ENCODE data around the gene SNUPN. TPM values are rescaled to one million over a fixed set of nuclear protein-coding genes. Genes with fewer than 3 reads are reported as not detected.

The SNUPN gene
- 19.2 and 23.4 TPM in 2 replicates for total RNA-seq (2014; rRNA removed; shearing (Covaris generic))

GRCh38 chr15:75625542-75626347 is at the start of gene SNUPN:
TSS of gene SNUPN (minus strand) at chr15:75625725. CDS start at chr15:75621051, 4,674 bp downstream.
- DNase-seq: peak; percentile 99
- no peaks in the 10 kb centered on the region; the same call in none of the 2 replicates for H3K36me3 ChIP-seq (replicated peaks; ENCODE audit: control insufficient read depth, insufficient read depth, low read length)
- H3K27me3 ChIP-seq (ENCODE audit: control insufficient read depth, insufficient read depth, low read length): no peaks in the 10 kb centered on the region
- peak within 1 kb of the TSS; percentile 89 for H3K4me3 ChIP-seq (ENCODE audit: insufficient read depth, low read depth, low read length)

- H3K27me3 ChIP-seq (ENCODE audit: control insufficient read depth, insufficient read depth, low read length): no peaks in the 10 kb centered on the region
- H3K4me3 ChIP-seq (ENCODE audit: insufficient read depth, low read depth, low read length): no peak overlapping the region
- no peak for DNase-seq
- H3K36me3 ChIP-seq (replicated peaks; ENCODE audit: control insufficient read depth, insufficient read depth, low read length): no peaks in the 10 kb centered on the region
Observed at GRCh38 chr15:75674366-75674765, 48.8 kb upstream of the SNUPN start.

- Histone ChIP-seq H3K4me3 (ENCODE audit: insufficient read depth, low read depth, low read length) (no peak overlapping the region), H3K27me3 (ENCODE audit: control insufficient read depth, insufficient read depth, low read length) (no peaks in the 10 kb centered on the region), H3K36me3 (replicated peaks; ENCODE audit: control insufficient read depth, insufficient read depth, low read length) (no peaks in the 10 kb centered on the region)
- no peak for DNase-seq
Observed at GRCh38 chr15:75673426-75674235, 48.1 kb upstream of the SNUPN start.

GRCh38 chr15:75672646-75673425 is 47.3 kb upstream of the SNUPN start:
- Histone ChIP-seq H3K36me3 (replicated peaks; ENCODE audit: control insufficient read depth, insufficient read depth, low read length) (no peaks in the 10 kb centered on the region), H3K27me3 (ENCODE audit: control insufficient read depth, insufficient read depth, low read length) (no peaks in the 10 kb centered on the region), H3K4me3 (ENCODE audit: insufficient read depth, low read depth, low read length) (no peak overlapping the region)
- DNase-seq: peak; percentile 78

- no peaks in the 10 kb centered on the region for H3K27me3 ChIP-seq (ENCODE audit: control insufficient read depth, insufficient read depth, low read length)
- peak; percentile 76 for DNase-seq
- H3K4me3 ChIP-seq (ENCODE audit: insufficient read depth, low read depth, low read length): no peak overlapping the region
- H3K36me3 ChIP-seq (replicated peaks; ENCODE audit: control insufficient read depth, insufficient read depth, low read length): no peaks in the 10 kb centered on the region
Observed at GRCh38 chr15:75671730-75672602, 46.4 kb upstream of the SNUPN start.

GRCh38 chr15:75669879-75670212 is 44.3 kb upstream of the SNUPN start:
- H3K36me3 ChIP-seq (replicated peaks; ENCODE audit: control insufficient read depth, insufficient read depth, low read length): no peaks in the 10 kb centered on the region
- H3K4me3 ChIP-seq (ENCODE audit: insufficient read depth, low read depth, low read length): no peak overlapping the region
- no peak for DNase-seq
- H3K27me3 ChIP-seq (ENCODE audit: control insufficient read depth, insufficient read depth, low read length): no peaks in the 10 kb centered on the region

- Histone ChIP-seq H3K4me3 (ENCODE audit: insufficient read depth, low read depth, low read length) (no peak overlapping the region), H3K36me3 (replicated peaks; ENCODE audit: control insufficient read depth, insufficient read depth, low read length) (no peaks in the 10 kb centered on the region), H3K27me3 (ENCODE audit: control insufficient read depth, insufficient read depth, low read length) (no peaks in the 10 kb centered on the region)
- DNase-seq: no peak
Observed at GRCh38 chr15:75669191-75669878, 43.8 kb upstream of the SNUPN start.

- no peaks in the 10 kb centered on the region for H3K36me3 ChIP-seq (replicated peaks; ENCODE audit: control insufficient read depth, insufficient read depth, low read length)
- H3K27me3 ChIP-seq (ENCODE audit: control insufficient read depth, insufficient read depth, low read length): no peaks in the 10 kb centered on the region
- DNase-seq: no peak
- no peak overlapping the region for H3K4me3 ChIP-seq (ENCODE audit: insufficient read depth, low read depth, low read length)
Observed at GRCh38 chr15:75666823-75667501, 41.4 kb upstream of the SNUPN start.

GRCh38 chr15:75663931-75664421 is 38.5 kb upstream of the SNUPN start:
- no peaks in the 10 kb centered on the region; the same call in 1 of the 2 replicates for H3K36me3 ChIP-seq (replicated peaks; ENCODE audit: control insufficient read depth, insufficient read depth, low read length)
- H3K27me3 ChIP-seq (ENCODE audit: control insufficient read depth, insufficient read depth, low read length): no peaks in the 10 kb centered on the region
- H3K4me3 ChIP-seq (ENCODE audit: insufficient read depth, low read depth, low read length): no peak overlapping the region
- DNase-seq: no peak

GRCh38 chr15:75662823-75663519 is 37.4 kb upstream of the SNUPN start:
- Histone ChIP-seq H3K36me3 (replicated peaks; ENCODE audit: control insufficient read depth, insufficient read depth, low read length) (no peaks in the 10 kb centered on the region; the same call in 1 of the 2 replicates), H3K27me3 (ENCODE audit: control insufficient read depth, insufficient read depth, low read length) (no peaks in the 10 kb centered on the region), H3K4me3 (ENCODE audit: insufficient read depth, low read depth, low read length) (no peak overlapping the region)
- no peak for DNase-seq

- H3K27me3 ChIP-seq (ENCODE audit: control insufficient read depth, insufficient read depth, low read length): no peaks in the 10 kb centered on the region
- no peak for DNase-seq
- H3K36me3 ChIP-seq (replicated peaks; ENCODE audit: control insufficient read depth, insufficient read depth, low read length): peaks cover 3% of the 10 kb centered on the region
- H3K4me3 ChIP-seq (ENCODE audit: insufficient read depth, low read depth, low read length): no peak overlapping the region
Observed at GRCh38 chr15:75661756-75662140, 36.2 kb upstream of the SNUPN start.

- DNase-seq: peak; percentile 90
Observed at GRCh38 chr15:75661100-75661755, 35.7 kb upstream of the SNUPN start.

More at GRCh38 chr15:75661100-75661755, 35.7 kb upstream of the SNUPN start:
- no peak overlapping the region for H3K4me3 ChIP-seq (ENCODE audit: insufficient read depth, low read depth, low read length)
- H3K27me3 ChIP-seq (ENCODE audit: control insufficient read depth, insufficient read depth, low read length): no peaks in the 10 kb centered on the region
- peaks cover 3% of the 10 kb centered on the region for H3K36me3 ChIP-seq (replicated peaks; ENCODE audit: control insufficient read depth, insufficient read depth, low read length)
